HEK293 (cell line): ENCODE data around the gene R3HDM4.

Experiments used
- CTCF ChIA-PET: fragments of 350-600 bp; formaldehyde crosslinking; extraction: SDS; loops from one replicate; lab custom pipeline; 2021; ENCODE audit warnings: antibody characterized with exemption; lab: Yijun Ruan, JAX
- POLR2A ChIA-PET: fragments of 300-600 bp; formaldehyde crosslinking; extraction: SDS; loops from one replicate; lab custom pipeline; 2020; ENCODE audit warnings: antibody characterized with exemption, inconsistent platforms; lab: Yijun Ruan, JAX
- H3K27ac ChIP-seq: fragments of 200-500 bp; sonication (Bioruptor generic); 2 replicates; pipeline ENCODE4 v1.5.1; 2014; ENCODE audit warnings: low read depth, low read length, control low read depth, inconsistent platforms; ENCODE audit errors: extremely low read depth
- H3K36me3 ChIP-seq, 2 experiments: fragments of 200-500 bp in 1 of 2; sonication (Bioruptor generic) in 1 of 2; 1 replicate in 1 of 2; 2 replicates in 1 of 2; pipeline ENCODE4 v1.5.1; 2014 to 2017; ENCODE audit warnings: inconsistent platforms in 2 of 2, low read length in 2 of 2; ENCODE audit not compliant: control insufficient read depth in 2 of 2, insufficient read depth in 1 of 2
- H3K4me1 ChIP-seq: fragments of 200-500 bp; sonication (Bioruptor generic); 2 replicates; pipeline ENCODE4 v1.5.1; 2014; ENCODE audit warnings: mild to moderate bottlenecking, low read length, inconsistent platforms; ENCODE audit not compliant: control insufficient read depth, insufficient read depth
- H3K4me3 ChIP-seq: 2 replicates; pipeline ENCODE4 v1.5.1; 2011; ENCODE audit warnings: low read depth, mild to moderate bottlenecking, control low read depth, low read length, moderate library complexity
- H3K9me3 ChIP-seq: fragments of 200-500 bp; sonication (Bioruptor generic); 2 replicates; pipeline ENCODE4 v1.5.1; 2014; ENCODE audit warnings: low read depth, low read length, inconsistent platforms; ENCODE audit not compliant: control insufficient read depth, insufficient read depth
- EGR2 ChIP-seq: fragments of 450-650 bp; formaldehyde crosslinking; IDR thresholded peaks from 2 replicates; pipeline ENCODE4 v1.5.1; 2016; ENCODE audit warnings: low read depth, missing biosample characterization, missing genetic modification characterization
- HOXC10 ChIP-seq: sonication (generic); formaldehyde crosslinking; IDR thresholded peaks from 2 replicates; pipeline ENCODE4 v1.8.1; 2023; ENCODE audit warnings: mild to moderate bottlenecking, missing genetic modification reagents
- KLF1 ChIP-seq: fragments of 450-650 bp; formaldehyde crosslinking; IDR thresholded peaks from 2 replicates; pipeline ENCODE4 v1.5.1; 2016; ENCODE audit warnings: missing biosample characterization, missing genetic modification characterization
- KLF16 ChIP-seq: fragments of 450-650 bp; formaldehyde crosslinking; IDR thresholded peaks from 2 replicates; pipeline ENCODE4 v1.5.1; 2017; ENCODE audit warnings: missing biosample characterization, missing genetic modification characterization
- KLF8 ChIP-seq: fragments of 450-650 bp; formaldehyde crosslinking; IDR thresholded peaks from 2 replicates; pipeline ENCODE4 v1.5.1; 2016; ENCODE audit warnings: missing biosample characterization, missing genetic modification characterization
- KLF9 ChIP-seq: fragments of 450-650 bp; formaldehyde crosslinking; IDR thresholded peaks from 2 replicates; pipeline ENCODE4 v1.5.1; 2016; ENCODE audit warnings: missing biosample characterization, missing genetic modification characterization, low read depth
- SP2 ChIP-seq: fragments of 450-650 bp; formaldehyde crosslinking; IDR thresholded peaks from 2 replicates; pipeline ENCODE4 v1.5.1; 2016; ENCODE audit warnings: missing biosample characterization, missing genetic modification characterization
- SP3 ChIP-seq: fragments of 450-650 bp; formaldehyde crosslinking; IDR thresholded peaks from 2 replicates; pipeline ENCODE4 v1.5.1; 2016; ENCODE audit warnings: missing biosample characterization, missing genetic modification characterization
- WT1 ChIP-seq: fragments of 450-650 bp; formaldehyde crosslinking; IDR thresholded peaks from 2 replicates; pipeline ENCODE4 v1.5.1; 2016; ENCODE audit warnings: missing biosample characterization, missing genetic modification characterization
- ZFHX2 ChIP-seq: fragments of 450-650 bp; formaldehyde crosslinking; conservative IDR thresholded peaks from 2 replicates; pipeline ENCODE4 v1.5.1; 2016; ENCODE audit warnings: missing biosample characterization, missing genetic modification characterization
- ZNF114 ChIP-seq: fragments of 450-650 bp; formaldehyde crosslinking; IDR thresholded peaks from 2 replicates; pipeline ENCODE4 v1.5.0; 2017; ENCODE audit warnings: missing biosample characterization, missing genetic modification characterization
- ZNF266 ChIP-seq: fragments of 450-650 bp; formaldehyde crosslinking; IDR thresholded peaks from 2 replicates; pipeline ENCODE4 v1.5.1; 2016; ENCODE audit warnings: missing biosample characterization, missing genetic modification characterization, low read depth
- ZNF324 ChIP-seq: fragments of 450-650 bp; formaldehyde crosslinking; IDR thresholded peaks from 2 replicates; pipeline ENCODE4 v1.5.1; 2016; ENCODE audit warnings: missing biosample characterization, missing genetic modification characterization
- ZNF350 ChIP-seq: fragments of 450-650 bp; formaldehyde crosslinking; IDR thresholded peaks from 2 replicates; pipeline ENCODE4 v1.5.0; 2017; ENCODE audit warnings: missing biosample characterization, mild to moderate bottlenecking, missing genetic modification characterization
- ZNF473 ChIP-seq: fragments of 450-650 bp; formaldehyde crosslinking; IDR thresholded peaks from 2 replicates; pipeline ENCODE4 v1.5.1; 2017; ENCODE audit warnings: missing biosample characterization, missing genetic modification characterization
- ZNF529 ChIP-seq: fragments of 450-650 bp; formaldehyde crosslinking; IDR thresholded peaks from 2 replicates; pipeline ENCODE4 v1.5.1; 2017; ENCODE audit warnings: missing genetic modification characterization, missing biosample characterization; ENCODE audit not compliant: insufficient replicate concordance
- ZNF549 ChIP-seq: fragments of 450-650 bp; IDR thresholded peaks from 2 replicates; pipeline ENCODE4 v1.5.1; 2018; ENCODE audit warnings: missing biosample characterization, missing genetic modification characterization, mild to moderate bottlenecking, inconsistent platforms, moderate library complexity
- ZNF555 ChIP-seq: fragments of 450-650 bp; formaldehyde crosslinking; conservative IDR thresholded peaks from 2 replicates; pipeline ENCODE4 v1.5.1; 2017; ENCODE audit warnings: missing biosample characterization, mild to moderate bottlenecking, missing genetic modification characterization, inconsistent platforms
- ZNF571 ChIP-seq: fragments of 450-650 bp; formaldehyde crosslinking; IDR thresholded peaks from 2 replicates; pipeline ENCODE4 v1.5.0; 2017; ENCODE audit warnings: missing biosample characterization, missing genetic modification characterization
- ZNF626 ChIP-seq: fragments of 450-650 bp; sonication (Bioruptor Pico); formaldehyde crosslinking; IDR thresholded peaks from 2 replicates; pipeline ENCODE4 v1.5.1; 2018; ENCODE audit warnings: missing biosample characterization, missing genetic modification characterization, inconsistent platforms
- ZNF747 ChIP-seq: fragments of 450-650 bp; formaldehyde crosslinking; IDR thresholded peaks from 2 replicates; pipeline ENCODE4 v1.5.1; 2016; ENCODE audit warnings: missing biosample characterization, missing genetic modification characterization
- ZNF837 ChIP-seq: fragments of 450-650 bp; formaldehyde crosslinking; IDR thresholded peaks from 2 replicates; pipeline ENCODE4 v1.5.1; 2016; ENCODE audit warnings: missing biosample characterization, missing genetic modification characterization
- ZXDB ChIP-seq: fragments of 450-650 bp; formaldehyde crosslinking; IDR thresholded peaks from 2 replicates; pipeline ENCODE4 v1.5.1; 2016; ENCODE audit warnings: missing biosample characterization, missing genetic modification characterization
- TF ChIP-seq, protein P1 (sequence below): fragments of 450-650 bp; formaldehyde crosslinking; IDR thresholded peaks from 2 replicates; pipeline ENCODE4 v1.5.1; 2016; ENCODE audit warnings: missing biosample characterization, missing genetic modification characterization
- TF ChIP-seq, protein P2 (sequence below): fragments of 450-650 bp; formaldehyde crosslinking; IDR thresholded peaks from 2 replicates; pipeline ENCODE4 v1.5.1; 2017; ENCODE audit warnings: missing biosample characterization, mild to moderate bottlenecking, missing genetic modification characterization, moderate library complexity
- TF ChIP-seq, protein P3 (sequence below): fragments of 450-650 bp; formaldehyde crosslinking; IDR thresholded peaks from 2 replicates; pipeline ENCODE4 v1.5.1; 2016; ENCODE audit warnings: missing biosample characterization, missing genetic modification characterization
- TF ChIP-seq, protein P4 (sequence below): fragments of 450-650 bp; formaldehyde crosslinking; IDR thresholded peaks from 2 replicates; pipeline ENCODE4 v1.5.1; 2017; ENCODE audit warnings: missing biosample characterization, missing genetic modification characterization
- TF ChIP-seq, protein P5 (sequence below): fragments of 450-650 bp; formaldehyde crosslinking; IDR thresholded peaks from 2 replicates; pipeline ENCODE4 v1.5.1; 2016; ENCODE audit warnings: missing biosample characterization, missing genetic modification characterization
- TF ChIP-seq, protein P6 (sequence below): fragments of 450-650 bp; formaldehyde crosslinking; IDR thresholded peaks from 2 replicates; pipeline ENCODE4 v1.5.1; 2016; ENCODE audit warnings: missing biosample characterization, missing genetic modification characterization

R3HDM4 gene

DNA sequence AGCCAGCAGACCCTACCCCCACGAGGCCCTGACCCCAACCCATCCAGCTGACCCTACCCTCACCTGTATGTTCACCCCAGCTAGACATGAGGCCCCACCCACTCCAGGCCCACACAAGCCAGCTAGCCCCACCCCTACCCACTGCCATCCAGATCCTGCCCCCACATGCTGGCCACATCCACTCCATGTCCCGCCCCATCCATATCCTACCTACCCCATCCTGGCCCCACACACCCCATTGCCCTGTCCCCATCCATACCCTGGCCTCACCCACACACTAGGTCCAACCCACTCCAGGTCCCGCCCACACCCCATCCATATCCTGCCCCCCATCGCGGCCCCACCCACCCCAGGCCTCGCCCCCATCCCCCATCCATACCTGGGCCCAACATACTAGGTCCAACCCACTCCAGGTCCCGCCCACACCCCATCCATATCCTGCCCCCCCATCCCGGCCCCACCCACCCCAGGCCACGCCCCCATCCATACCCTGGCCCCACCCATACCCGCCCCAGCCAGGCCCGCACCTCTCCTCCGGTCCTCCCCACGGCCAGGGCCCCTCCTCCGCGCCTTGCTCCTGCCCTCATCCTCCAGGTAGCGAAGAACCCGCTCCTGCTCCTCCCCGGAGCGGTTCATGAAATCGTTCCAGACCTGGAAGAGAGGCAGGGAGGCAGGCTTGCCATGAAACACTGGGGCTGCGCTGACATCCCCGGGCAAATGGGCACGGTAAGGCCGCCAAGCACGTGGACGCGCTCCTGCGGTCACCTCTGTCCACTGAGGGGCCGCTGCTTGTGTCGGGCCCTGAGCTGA is 12.5 kb downstream of the R3HDM4 start:
- no peaks in the 10 kb centered on the region; the same call in 1 of the 2 replicates for H3K4me1 ChIP-seq
- H3K36me3 ChIP-seq = peaks cover 0 to 15% of the 10 kb centered on the region in 2 experiments; a peak in 1 of 3 replicates
- no peak overlapping the region for H3K27ac ChIP-seq
- ChIA-PET CTCF (no interaction called here), POLR2A (interaction anchor here (0.7 kb wide), 1 partner anchor 20 kb away, joined by 7 read pairs; no protein-coding TSS in a partner anchor)
- H3K9me3 ChIP-seq = no peaks in the 10 kb centered on the region
- H3K4me3 ChIP-seq = no peak overlapping the region
- TF ChIP-seq KLF1 (peak; percentile 86), ZFHX2 (peak; percentile 82), ZNF473 (tag by site-specific recombination) (no peak), SP3 (tag by site-specific recombination) (peak; percentile 32; the same call in 1 of the 2 replicates), ZNF626 (tag by site-specific recombination) (no peak), ZNF324 (tag by site-specific recombination) (no peak), KLF8 (peak; percentile 43), WT1 (tag by site-specific recombination) (no peak), ZNF350 (no peak), ZNF747 (tag by site-specific recombination) (no peak), ZXDB (tag by site-specific recombination) (no peak), ZNF555 (tag by site-specific recombination) (no peak), SP2 (tag by site-specific recombination) (peak; percentile 56), KLF16 (0 out of 2 replicates have a peak, but pooled peaks have one; percentile 17), ZNF114 (tag by site-specific recombination) (no peak), ZNF549 (tag by site-specific recombination) (no peak), HOXC10 (CRISPR knock-in tag) (no peak), ZNF837 (no peak), ZNF266 (no peak), EGR2 (tag by site-specific recombination) (peak; percentile 61), KLF9 (tag by site-specific recombination) (peak; percentile 18; the same call in 1 of the 2 replicates), ZNF571 (no peak), ZNF529 (tag by site-specific recombination) (no peak)
- TF ChIP-seq, protein P1, sequence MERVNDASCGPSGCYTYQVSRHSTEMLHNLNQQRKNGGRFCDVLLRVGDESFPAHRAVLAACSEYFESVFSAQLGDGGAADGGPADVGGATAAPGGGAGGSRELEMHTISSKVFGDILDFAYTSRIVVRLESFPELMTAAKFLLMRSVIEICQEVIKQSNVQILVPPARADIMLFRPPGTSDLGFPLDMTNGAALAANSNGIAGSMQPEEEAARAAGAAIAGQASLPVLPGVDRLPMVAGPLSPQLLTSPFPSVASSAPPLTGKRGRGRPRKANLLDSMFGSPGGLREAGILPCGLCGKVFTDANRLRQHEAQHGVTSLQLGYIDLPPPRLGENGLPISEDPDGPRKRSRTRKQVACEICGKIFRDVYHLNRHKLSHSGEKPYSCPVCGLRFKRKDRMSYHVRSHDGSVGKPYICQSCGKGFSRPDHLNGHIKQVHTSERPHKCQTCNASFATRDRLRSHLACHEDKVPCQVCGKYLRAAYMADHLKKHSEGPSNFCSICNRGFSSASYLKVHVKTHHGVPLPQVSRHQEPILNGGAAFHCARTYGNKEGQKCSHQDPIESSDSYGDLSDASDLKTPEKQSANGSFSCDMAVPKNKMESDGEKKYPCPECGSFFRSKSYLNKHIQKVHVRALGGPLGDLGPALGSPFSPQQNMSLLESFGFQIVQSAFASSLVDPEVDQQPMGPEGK (tag by site-specific recombination) = peak; percentile 46; the same call in 1 of the 2 replicates
- TF ChIP-seq, protein P2, sequence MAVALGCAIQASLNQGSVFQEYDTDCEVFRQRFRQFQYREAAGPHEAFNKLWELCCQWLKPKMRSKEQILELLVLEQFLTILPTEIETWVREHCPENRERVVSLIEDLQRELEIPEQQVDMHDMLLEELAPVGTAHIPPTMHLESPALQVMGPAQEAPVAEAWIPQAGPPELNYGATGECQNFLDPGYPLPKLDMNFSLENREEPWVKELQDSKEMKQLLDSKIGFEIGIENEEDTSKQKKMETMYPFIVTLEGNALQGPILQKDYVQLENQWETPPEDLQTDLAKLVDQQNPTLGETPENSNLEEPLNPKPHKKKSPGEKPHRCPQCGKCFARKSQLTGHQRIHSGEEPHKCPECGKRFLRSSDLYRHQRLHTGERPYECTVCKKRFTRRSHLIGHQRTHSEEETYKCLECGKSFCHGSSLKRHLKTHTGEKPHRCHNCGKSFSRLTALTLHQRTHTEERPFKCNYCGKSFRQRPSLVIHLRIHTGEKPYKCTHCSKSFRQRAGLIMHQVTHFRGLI (tag by site-specific recombination) = no peak
- TF ChIP-seq, protein P3, sequence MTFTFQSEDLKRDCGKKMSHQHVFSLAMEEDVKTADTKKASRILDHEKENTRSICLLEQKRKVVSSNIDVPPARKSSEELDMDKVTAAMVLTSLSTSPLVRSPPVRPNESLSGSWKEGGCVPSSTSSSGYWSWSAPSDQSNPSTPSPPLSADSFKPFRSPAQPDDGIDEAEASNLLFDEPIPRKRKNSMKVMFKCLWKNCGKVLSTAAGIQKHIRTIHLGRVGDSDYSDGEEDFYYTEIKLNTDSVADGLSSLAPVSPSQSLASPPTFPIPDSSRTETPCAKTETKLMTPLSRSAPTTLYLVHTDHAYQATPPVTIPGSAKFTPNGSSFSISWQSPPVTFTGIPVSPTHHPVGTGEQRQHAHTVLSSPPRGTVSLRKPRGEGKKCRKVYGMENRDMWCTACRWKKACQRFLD (tag by site-specific recombination) = no peak
- TF ChIP-seq, protein P4, sequence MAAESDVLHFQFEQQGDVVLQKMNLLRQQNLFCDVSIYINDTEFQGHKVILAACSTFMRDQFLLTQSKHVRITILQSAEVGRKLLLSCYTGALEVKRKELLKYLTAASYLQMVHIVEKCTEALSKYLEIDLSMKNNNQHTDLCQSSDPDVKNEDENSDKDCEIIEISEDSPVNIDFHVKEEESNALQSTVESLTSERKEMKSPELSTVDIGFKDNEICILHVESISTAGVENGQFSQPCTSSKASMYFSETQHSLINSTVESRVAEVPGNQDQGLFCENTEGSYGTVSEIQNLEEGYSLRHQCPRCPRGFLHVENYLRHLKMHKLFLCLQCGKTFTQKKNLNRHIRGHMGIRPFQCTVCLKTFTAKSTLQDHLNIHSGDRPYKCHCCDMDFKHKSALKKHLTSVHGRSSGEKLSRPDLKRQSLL (tag by site-specific recombination) = no peak
- TF ChIP-seq, protein P5, sequence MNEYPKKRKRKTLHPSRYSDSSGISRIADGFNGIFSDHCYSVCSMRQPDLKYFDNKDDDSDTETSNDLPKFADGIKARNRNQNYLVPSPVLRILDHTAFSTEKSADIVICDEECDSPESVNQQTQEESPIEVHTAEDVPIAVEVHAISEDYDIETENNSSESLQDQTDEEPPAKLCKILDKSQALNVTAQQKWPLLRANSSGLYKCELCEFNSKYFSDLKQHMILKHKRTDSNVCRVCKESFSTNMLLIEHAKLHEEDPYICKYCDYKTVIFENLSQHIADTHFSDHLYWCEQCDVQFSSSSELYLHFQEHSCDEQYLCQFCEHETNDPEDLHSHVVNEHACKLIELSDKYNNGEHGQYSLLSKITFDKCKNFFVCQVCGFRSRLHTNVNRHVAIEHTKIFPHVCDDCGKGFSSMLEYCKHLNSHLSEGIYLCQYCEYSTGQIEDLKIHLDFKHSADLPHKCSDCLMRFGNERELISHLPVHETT (tag by site-specific recombination) = no peak
- TF ChIP-seq, protein P6, sequence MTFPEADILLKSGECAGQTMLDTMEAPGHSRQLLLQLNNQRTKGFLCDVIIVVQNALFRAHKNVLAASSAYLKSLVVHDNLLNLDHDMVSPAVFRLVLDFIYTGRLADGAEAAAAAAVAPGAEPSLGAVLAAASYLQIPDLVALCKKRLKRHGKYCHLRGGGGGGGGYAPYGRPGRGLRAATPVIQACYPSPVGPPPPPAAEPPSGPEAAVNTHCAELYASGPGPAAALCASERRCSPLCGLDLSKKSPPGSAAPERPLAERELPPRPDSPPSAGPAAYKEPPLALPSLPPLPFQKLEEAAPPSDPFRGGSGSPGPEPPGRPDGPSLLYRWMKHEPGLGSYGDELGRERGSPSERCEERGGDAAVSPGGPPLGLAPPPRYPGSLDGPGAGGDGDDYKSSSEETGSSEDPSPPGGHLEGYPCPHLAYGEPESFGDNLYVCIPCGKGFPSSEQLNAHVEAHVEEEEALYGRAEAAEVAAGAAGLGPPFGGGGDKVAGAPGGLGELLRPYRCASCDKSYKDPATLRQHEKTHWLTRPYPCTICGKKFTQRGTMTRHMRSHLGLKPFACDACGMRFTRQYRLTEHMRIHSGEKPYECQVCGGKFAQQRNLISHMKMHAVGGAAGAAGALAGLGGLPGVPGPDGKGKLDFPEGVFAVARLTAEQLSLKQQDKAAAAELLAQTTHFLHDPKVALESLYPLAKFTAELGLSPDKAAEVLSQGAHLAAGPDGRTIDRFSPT (tag by site-specific recombination) = peak; percentile 53; the same call in 1 of the 2 replicates
- TF ChIP-seq, all 188 proteins: peak for 10
